Measurements from ENCODE around the gene PPIL4. TPM values are rescaled to one million over a fixed set of nuclear protein-coding genes. Genes with fewer than 3 reads are reported as not detected.

Gene PPIL4
- total and polyA plus RNA-seq, 7 donors = 6.9 to 32.4 (median 14.7) TPM

DNA sequence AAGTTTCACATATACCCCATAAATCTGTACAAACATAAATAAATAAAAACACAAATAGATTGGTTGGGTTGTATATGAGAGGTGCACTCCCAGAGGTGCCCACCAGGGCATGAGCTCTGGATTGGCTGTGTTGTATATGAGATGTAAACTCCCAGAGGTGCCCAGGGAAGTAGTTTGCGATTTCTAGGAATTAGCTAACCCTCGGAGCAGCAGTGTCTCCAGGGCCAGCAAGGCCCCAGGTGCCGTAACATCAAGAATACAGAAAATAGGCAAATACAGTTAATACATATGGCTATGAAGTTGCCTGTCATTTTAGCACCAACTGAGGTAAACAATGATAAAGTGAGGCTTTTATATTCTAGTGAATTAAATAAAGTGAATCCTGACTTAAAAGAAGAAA is 14.9 kb upstream of the PPIL4 start:
- Histone ChIP-seq H3K27ac (no peak overlapping the region), H3K4me1 (peaks cover 5% of the 10 kb centered on the region), H3K36me3 (ENCODE audit: insufficient read depth in 1 of 2, low read depth in 1 of 2) (no peaks in the 10 kb centered on the region), H3K9me3 (no peaks in the 10 kb centered on the region), H3K4me3 (no peak overlapping the region), H3K27me3 (ENCODE audit: insufficient read depth in 3 of 3, low read length in 2 of 3) (no peaks in the 10 kb centered on the region)
- intact Hi-C loops (cut with DNase I) = loop anchor here (10.0 kb wide), 1 partner anchor 154 kb away; the partner anchor contains the start of gene LATS1 (in 2 of the 2)
- WGBS, 3 donors = 59 to 67% (median 61%) methylated on average over 3 of the region's 3 CpGs
- ATAC-seq = no peak
- DNase-seq = no peak
- TF ChIP-seq, protein P1, sequence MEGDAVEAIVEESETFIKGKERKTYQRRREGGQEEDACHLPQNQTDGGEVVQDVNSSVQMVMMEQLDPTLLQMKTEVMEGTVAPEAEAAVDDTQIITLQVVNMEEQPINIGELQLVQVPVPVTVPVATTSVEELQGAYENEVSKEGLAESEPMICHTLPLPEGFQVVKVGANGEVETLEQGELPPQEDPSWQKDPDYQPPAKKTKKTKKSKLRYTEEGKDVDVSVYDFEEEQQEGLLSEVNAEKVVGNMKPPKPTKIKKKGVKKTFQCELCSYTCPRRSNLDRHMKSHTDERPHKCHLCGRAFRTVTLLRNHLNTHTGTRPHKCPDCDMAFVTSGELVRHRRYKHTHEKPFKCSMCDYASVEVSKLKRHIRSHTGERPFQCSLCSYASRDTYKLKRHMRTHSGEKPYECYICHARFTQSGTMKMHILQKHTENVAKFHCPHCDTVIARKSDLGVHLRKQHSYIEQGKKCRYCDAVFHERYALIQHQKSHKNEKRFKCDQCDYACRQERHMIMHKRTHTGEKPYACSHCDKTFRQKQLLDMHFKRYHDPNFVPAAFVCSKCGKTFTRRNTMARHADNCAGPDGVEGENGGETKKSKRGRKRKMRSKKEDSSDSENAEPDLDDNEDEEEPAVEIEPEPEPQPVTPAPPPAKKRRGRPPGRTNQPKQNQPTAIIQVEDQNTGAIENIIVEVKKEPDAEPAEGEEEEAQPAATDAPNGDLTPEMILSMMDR (IDR thresholded peaks at IDR 0.05) = peak; percentile 41

DNA sequence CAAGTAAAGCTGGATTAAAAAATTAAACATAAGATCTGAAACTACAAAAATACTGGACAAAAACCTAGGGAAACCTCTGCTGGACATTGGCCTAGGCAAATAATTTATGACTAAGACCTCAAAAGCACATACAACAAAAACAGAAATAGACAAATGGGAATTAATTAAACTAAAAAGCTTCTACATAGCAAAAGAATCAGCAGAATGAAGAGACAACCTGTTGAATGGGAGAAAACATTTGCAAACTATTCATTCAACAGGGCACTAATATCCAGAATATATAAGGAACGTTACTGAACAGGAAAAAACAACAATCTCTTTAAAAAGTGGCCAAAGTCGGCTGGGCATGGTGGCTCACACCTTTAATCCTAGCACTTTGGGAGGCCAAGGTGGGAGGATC is 13.5 kb upstream of the PPIL4 start:
- WGBS, 3 donors = 53 to 75% (median 61%) methylated on average over 2 of the region's 2 CpGs
- H3K36me3 ChIP-seq (ENCODE audit: insufficient read depth in 1 of 2, low read depth in 1 of 2) = no peaks in the 10 kb centered on the region
- no peaks in the 10 kb centered on the region for H3K9me3 ChIP-seq
- TF ChIP-seq, protein P1 (IDR thresholded peaks at IDR 0.05) = no peak
- intact Hi-C loops (cut with DNase I) = no loop called here
- no peak overlapping the region for H3K4me3 ChIP-seq
- no peaks in the 10 kb centered on the region for H3K4me1 ChIP-seq
- DNase-seq (no peak), ATAC-seq (no peak)
- no peak overlapping the region for H3K27ac ChIP-seq
- H3K27me3 ChIP-seq (ENCODE audit: insufficient read depth in 3 of 3, low read length in 2 of 3) = no peaks in the 10 kb centered on the region

DNA sequence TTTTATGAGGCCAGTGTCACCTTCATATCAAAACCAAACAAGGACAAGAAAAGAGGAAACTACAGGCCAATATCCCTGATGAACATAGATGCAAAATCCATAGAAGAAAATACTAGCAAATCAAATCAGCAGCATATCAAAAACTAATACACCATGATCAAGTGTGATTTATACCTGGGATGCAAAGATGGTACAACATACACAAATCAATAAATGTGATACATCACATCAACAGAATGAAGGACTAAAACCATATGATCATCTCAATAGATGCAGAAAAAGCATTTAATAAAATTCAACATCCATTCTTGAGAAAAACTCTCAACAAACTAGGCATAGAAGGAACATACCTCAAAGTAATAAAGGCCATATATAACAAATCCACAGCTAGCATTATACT is 12.2 kb upstream of the PPIL4 start:
- no peaks in the 10 kb centered on the region for H3K4me1 ChIP-seq
- no peak for ATAC-seq

DNA sequence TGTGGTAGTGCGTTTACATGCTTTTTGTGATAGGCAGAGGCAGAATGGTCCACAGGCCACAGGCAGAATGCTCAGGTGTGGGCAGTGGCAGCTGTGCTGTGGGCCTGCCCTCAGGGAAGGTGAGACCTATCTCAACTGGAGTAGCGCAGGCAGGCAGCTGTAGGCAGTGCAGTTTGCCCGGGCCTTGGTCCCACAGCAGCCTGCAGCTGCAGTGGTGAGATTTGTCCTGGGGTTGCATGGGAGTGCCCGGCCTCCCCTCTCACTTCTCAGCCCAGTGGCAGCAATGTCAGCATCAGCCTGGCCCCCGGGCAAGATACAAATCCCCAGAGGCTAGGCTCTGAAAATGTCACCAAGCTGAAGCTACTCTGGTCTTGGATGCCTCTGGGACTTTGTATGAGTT is 6.1 kb upstream of the PPIL4 start:
- ATAC-seq (no peak), DNase-seq (no peak)
- Histone ChIP-seq H3K27me3 (ENCODE audit: insufficient read depth in 3 of 3, low read length in 2 of 3) (no peaks in the 10 kb centered on the region), H3K27ac (no peak overlapping the region), H3K4me1 (no peaks in the 10 kb centered on the region), H3K4me3 (no peak overlapping the region), H3K36me3 (ENCODE audit: insufficient read depth in 1 of 2, low read depth in 1 of 2) (no peaks in the 10 kb centered on the region), H3K9me3 (no peaks in the 10 kb centered on the region)
- WGBS, 3 donors = 55 to 88% (median 62%) methylated on average over 5 of the region's 5 CpGs
- intact Hi-C loops (cut with DNase I) = no loop called here
- TF ChIP-seq, protein P1 (IDR thresholded peaks at IDR 0.05) = no peak

More for the DNA sequence above, 12.2 kb upstream of the PPIL4 start:
- Histone ChIP-seq H3K27ac (no peak overlapping the region), H3K27me3 (ENCODE audit: insufficient read depth in 3 of 3, low read length in 2 of 3) (no peaks in the 10 kb centered on the region), H3K9me3 (no peaks in the 10 kb centered on the region), H3K36me3 (ENCODE audit: insufficient read depth in 1 of 2, low read depth in 1 of 2) (no peaks in the 10 kb centered on the region), H3K4me3 (no peak overlapping the region)
- no peak for DNase-seq
- intact Hi-C loops (cut with DNase I) = no loop called here
- TF ChIP-seq, protein P1 (IDR thresholded peaks at IDR 0.05) = no peak

DNA sequence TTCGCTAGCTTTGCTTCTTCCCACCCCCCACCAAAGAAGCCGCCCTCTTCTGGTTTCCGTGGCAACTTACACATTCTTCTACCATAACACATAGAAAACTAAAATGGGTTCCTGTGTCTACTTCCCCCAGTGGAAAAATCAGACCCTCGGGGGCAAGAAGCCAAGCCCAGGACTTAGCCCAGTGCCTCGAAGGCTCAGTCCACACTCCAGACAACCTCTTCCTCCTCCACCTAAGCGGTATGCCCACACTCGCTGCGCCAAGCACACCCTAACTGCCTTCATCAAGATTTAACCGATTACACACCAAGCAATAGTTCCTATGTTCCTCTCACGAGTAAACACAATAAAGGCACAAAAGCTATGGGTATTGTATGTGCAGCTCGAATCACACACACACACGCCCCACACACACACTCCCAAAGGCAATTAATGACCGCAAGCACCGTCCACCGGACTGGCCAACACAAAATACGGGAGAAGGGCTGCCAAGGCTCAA is 537 bp downstream of the PPIL4 start:
- 0 to 1% (median 1%) methylated on average over 16 of the region's 16 CpGs for WGBS, 3 donors
- H3K27me3 ChIP-seq (ENCODE audit: insufficient read depth in 3 of 3, low read length in 2 of 3) = no peaks in the 10 kb centered on the region

More for the DNA sequence above, 537 bp downstream of the PPIL4 start:
- H3K27ac ChIP-seq = peak overlapping the region; percentile 99
- peaks cover 0 to 8% of the 10 kb centered on the region in 2 donors for H3K36me3 ChIP-seq (ENCODE audit: insufficient read depth in 1 of 2, low read depth in 1 of 2)
- DNase-seq = peak; percentile 24 to 57
- peaks cover 28% of the 10 kb centered on the region for H3K4me1 ChIP-seq
- TF ChIP-seq, protein P1 (IDR thresholded peaks at IDR 0.05) = peak; percentile 4
- H3K4me3 ChIP-seq = peak overlapping the region; percentile 96
- intact Hi-C loops (cut with DNase I) = no loop called here
- no peaks in the 10 kb centered on the region for H3K9me3 ChIP-seq
- peak; percentile 31 to 59 (median 44) for ATAC-seq
